ENCODE measurements around the gene SSTR3.
A peak's percentile ranks its signal among the peaks of the same experiment; 100 is the strongest.
"Not testable (repeated sequence)": the region's sequence is repeated elsewhere in the genome, so short reads cannot be mapped to it uniquely, and the experiment has no call there.

SSTR3 gene

GRCh38 chr22:37212174-37212906 lies at the start of gene SSTR3:
TSS of gene SSTR3 (minus strand) at chr22:37212477. CDS start at chr22:37207803, 4,674 bp downstream.
- no peak for DNase-seq (ENCODE audit: low read depth in 3 of 3)

GRCh38 chr22:37260901-37261336 lies 48.6 kb upstream of the SSTR3 start:
- DNase-seq (ENCODE audit: low read depth in 3 of 3) = peak in 1 of 3 experiments; percentile 58

GRCh38 chr22:37260155-37260795 lies 48.0 kb upstream of the SSTR3 start:
- no peak for DNase-seq (ENCODE audit: low read depth in 3 of 3)

GRCh38 chr22:37259540-37260029 lies 47.3 kb upstream of the SSTR3 start:
- no peak for DNase-seq (ENCODE audit: low read depth in 3 of 3)

- DNase-seq (ENCODE audit: low read depth in 3 of 3) = no peak
Measured at GRCh38 chr22:37258753-37259401, 46.6 kb upstream of the SSTR3 start.

- DNase-seq (ENCODE audit: low read depth in 3 of 3) = no peak
Measured at GRCh38 chr22:37258005-37258752, 45.9 kb upstream of the SSTR3 start.

GRCh38 chr22:37256075-37256726 lies 43.9 kb upstream of the SSTR3 start:
- DNase-seq (ENCODE audit: low read depth in 3 of 3) = no peak

GRCh38 chr22:37255558-37256006 lies 43.3 kb upstream of the SSTR3 start:
- no peak for DNase-seq (ENCODE audit: low read depth in 3 of 3)

GRCh38 chr22:37254867-37255233 lies 42.6 kb upstream of the SSTR3 start:
- DNase-seq (ENCODE audit: low read depth in 3 of 3) = no peak

- DNase-seq (ENCODE audit: low read depth in 3 of 3) = no peak
Measured at GRCh38 chr22:37254209-37254866, 42.1 kb upstream of the SSTR3 start.

- DNase-seq (ENCODE audit: low read depth in 3 of 3) = no peak
Measured at GRCh38 chr22:37253126-37253660, 40.9 kb upstream of the SSTR3 start.

- not testable (repeated sequence) for DNase-seq (ENCODE audit: low read depth in 3 of 3)
Measured at GRCh38 chr22:37251836-37252235, 39.6 kb upstream of the SSTR3 start.

- no peak for DNase-seq (ENCODE audit: low read depth in 3 of 3)
Measured at GRCh38 chr22:37249986-37250385, 37.7 kb upstream of the SSTR3 start.

- no peak for DNase-seq (ENCODE audit: low read depth in 3 of 3)
Measured at GRCh38 chr22:37248251-37248650, 36.0 kb upstream of the SSTR3 start.

- no peak for DNase-seq (ENCODE audit: low read depth in 3 of 3)
Measured at GRCh38 chr22:37245740-37246139, 33.5 kb upstream of the SSTR3 start.

- DNase-seq (ENCODE audit: low read depth in 3 of 3) = no peak
Measured at GRCh38 chr22:37244922-37245722, 32.8 kb upstream of the SSTR3 start.

GRCh38 chr22:37244114-37244921 lies 32.0 kb upstream of the SSTR3 start, which contains the start of gene RAC2:
TSS of gene RAC2 (minus strand) at chr22:37244269. CDS start at chr22:37244148, 121 bp downstream.
- peak; percentile 72 to 95 (median 83) for DNase-seq (ENCODE audit: low read depth in 3 of 3)

GRCh38 chr22:37243402-37244113 lies 31.3 kb upstream of the SSTR3 start:
- DNase-seq (ENCODE audit: low read depth in 3 of 3) = no peak
